HG03025 (cell line): ENCODE results near the gene CGNL1.

ENCODE experiments used
- ATAC-seq: cut with Tn5 transposase; IDR thresholded peaks from one replicate; pipeline ENCODE4 v1.9.1; 2021; ENCODE audit warnings: mild to moderate bottlenecking, moderate library complexity; ENCODE audit not compliant: unreplicated experiment, low FRiP score

CGNL1 gene

GRCh38 chr15:57486833-57487232, 110.5 kb downstream of the CGNL1 start:
- ATAC-seq: no peak

GRCh38 chr15:57489122-57489521, 112.8 kb downstream of the CGNL1 start:
- ATAC-seq: no peak

GRCh38 chr15:57493351-57493750, 117.0 kb downstream of the CGNL1 start:
- no peak for ATAC-seq

- ATAC-seq: no peak
These were observed 118.3 kb downstream of the CGNL1 start for GRCh38 chr15:57494581-57494980.

- ATAC-seq: no peak
These were observed 118.7 kb downstream of the CGNL1 start for GRCh38 chr15:57495041-57495440.

- ATAC-seq: no peak
These were observed 119.4 kb downstream of the CGNL1 start for GRCh38 chr15:57495554-57496165.

- no peak for ATAC-seq
These were observed 120.3 kb downstream of the CGNL1 start for GRCh38 chr15:57496594-57496945.

- ATAC-seq: no peak
These were observed 120.9 kb downstream of the CGNL1 start for GRCh38 chr15:57496946-57497869.

GRCh38 chr15:57500256-57500655, 124.0 kb downstream of the CGNL1 start:
- no peak for ATAC-seq

GRCh38 chr15:57500979-57501576, 124.8 kb downstream of the CGNL1 start:
- ATAC-seq: no peak

- ATAC-seq: no peak
These were observed 125.8 kb downstream of the CGNL1 start for GRCh38 chr15:57502116-57502515.

- no peak for ATAC-seq
These were observed 126.9 kb downstream of the CGNL1 start for GRCh38 chr15:57503051-57503702.

GRCh38 chr15:57503911-57504598, 127.8 kb downstream of the CGNL1 start:
- no peak for ATAC-seq

- ATAC-seq: no peak
These were observed 128.3 kb downstream of the CGNL1 start for GRCh38 chr15:57504599-57504940.

GRCh38 chr15:57505056-57505715, 128.9 kb downstream of the CGNL1 start:
- ATAC-seq: no peak

GRCh38 chr15:57505949-57506391, 129.7 kb downstream of the CGNL1 start:
- no peak for ATAC-seq

- no peak for ATAC-seq
These were observed 130.1 kb downstream of the CGNL1 start for GRCh38 chr15:57506422-57506821.

- no peak for ATAC-seq
These were observed 130.8 kb downstream of the CGNL1 start for GRCh38 chr15:57507111-57507510.

GRCh38 chr15:57509126-57509525, 132.8 kb downstream of the CGNL1 start:
- ATAC-seq: no peak

- ATAC-seq: no peak
These were observed 133.7 kb downstream of the CGNL1 start for GRCh38 chr15:57509965-57510364.
